GM12878 (cell line): Measurements from ENCODE around the gene PAN3. TPM values are rescaled to one million over a fixed set of nuclear protein-coding genes. Genes with fewer than 3 reads are reported as not detected.

Experiments
- ATAC-seq: fragments of 200-7000 bp; cut with Tn5 transposase; 3 replicates; pipeline ENCODE4 v1.9.1; 2020; ENCODE audit warnings: mild to moderate bottlenecking, moderate library complexity
- BruUV-seq: library from RNA; stranded (reverse); fragments of 400-500 nt; replicated peaks from 2 replicates; lab custom pipeline; 2021; lab: Mats Ljungman, UMichigan
- CTCF ChIA-PET: fragments of 300-600 bp; sonication (Branson Sonifier 250); formaldehyde crosslinking; extraction: SDS; loops from one replicate; lab custom pipeline; 2021; ENCODE audit warnings: inconsistent platforms; lab: Yijun Ruan, JAX
- POLR2A ChIA-PET: fragments of 350-600 bp; formaldehyde crosslinking; extraction: SDS; loops from one replicate; lab custom pipeline; 2021; ENCODE audit warnings: inconsistent platforms; lab: Charles Lee
- RAD21 ChIA-PET: fragments of 300-600 bp; sonication (Branson Sonifier 250); formaldehyde crosslinking; loops from one replicate; lab custom pipeline; 2023; ENCODE audit warnings: antibody characterized with exemption; ENCODE audit not compliant: unreplicated experiment; lab: Charles Lee
- SMC1A ChIA-PET: fragments of 300-600 bp; sonication (Branson Sonifier 250); formaldehyde crosslinking; loops from one replicate; lab custom pipeline; 2023; ENCODE audit not compliant: unreplicated experiment, uncharacterized antibody; lab: Charles Lee
- DNase-seq: peaks from one replicate; pipeline ENCODE4 v3.0.0-alpha.2; 2011; ENCODE audit warnings: low read depth, low spot score
- FAIRE-seq: peaks from 3 replicates; lab custom pipeline; 2011; peaks lifted over from hg19 to GRCh38; lab: Jason Lieb, UNC
- H2AFZ ChIP-seq: 2 replicates; pipeline ENCODE4 v1.6.0; 2011; ENCODE audit warnings: low read depth, low read length, control low read depth; ENCODE audit not compliant: control insufficient read depth
- H3K27ac ChIP-seq: 2 replicates; pipeline ENCODE4 v1.5.1; 2011; ENCODE audit warnings: control low read depth; ENCODE audit not compliant: control insufficient read depth, insufficient read depth
- H3K27me3 ChIP-seq, 2 experiments: replicated peaks in 1 of 2; 2 replicates each; pipeline versions ENCODE4 v1.6.0 to v1.6.1; 2011; ENCODE audit warnings: low read length in 1 of 2; ENCODE audit not compliant: control insufficient read depth in 2 of 2, insufficient read depth in 2 of 2
- H3K36me3 ChIP-seq, 2 experiments: 2 replicates each; pipeline ENCODE4 v1.5.1; 2011; ENCODE audit warnings: low read length in 1 of 2; ENCODE audit not compliant: control insufficient read depth in 2 of 2, insufficient read depth in 2 of 2
- H3K4me1 ChIP-seq: 2 replicates; pipeline ENCODE4 v1.6.1; 2011; ENCODE audit warnings: mild to moderate bottlenecking, low read length, moderate library complexity, mixed read lengths; ENCODE audit not compliant: control insufficient read depth, insufficient read depth
- H3K4me2 ChIP-seq: 2 replicates; pipeline ENCODE4 v1.6.0; 2011; ENCODE audit warnings: control low read depth; ENCODE audit not compliant: control insufficient read depth, insufficient read depth
- H3K4me3 ChIP-seq: fragments of 200-600 bp; sonication (generic); 2 replicates; pipeline ENCODE4 v1.5.1; 2016
- H3K79me2 ChIP-seq: 2 replicates; pipeline ENCODE4 v1.6.0; 2011; ENCODE audit warnings: low read length; ENCODE audit not compliant: control insufficient read depth, insufficient read depth
- H3K9ac ChIP-seq: 2 replicates; pipeline ENCODE4 v1.8.0; 2011; ENCODE audit warnings: low read length, control low read depth, mixed read lengths; ENCODE audit not compliant: control insufficient read depth, insufficient read depth
- H3K9me3 ChIP-seq: replicated peaks from 3 replicates; pipeline ENCODE4 v1.5.1; 2011; ENCODE audit warnings: mild to moderate bottlenecking, low read length; ENCODE audit not compliant: control insufficient read depth, insufficient read depth
- H4K20me1 ChIP-seq: 2 replicates; pipeline ENCODE4 v1.6.0; 2011; ENCODE audit not compliant: control insufficient read depth, insufficient read depth
- CREM ChIP-seq: IDR thresholded peaks from 2 replicates; pipeline ENCODE4 v1.6.1; 2014; ENCODE audit warnings: antibody characterized with exemption, low read depth
- EZH2 ChIP-seq: IDR thresholded peaks from 2 replicates; pipeline ENCODE4 v1.6.1; 2012; ENCODE audit warnings: low read depth, mild to moderate bottlenecking, control low read depth, inconsistent platforms, low read length, borderline replicate concordance; ENCODE audit not compliant: control insufficient read depth
- HDAC2 ChIP-seq: fragments of 200-600 bp; sonication (generic); IDR thresholded peaks from 2 replicates; pipeline ENCODE4 v1.6.1; 2017
- KLF5 ChIP-seq: fragments of 450-650 bp; IDR thresholded peaks from 2 replicates; pipeline ENCODE4 v1.6.1; 2014; ENCODE audit warnings: mild to moderate bottlenecking; ENCODE audit not compliant: partially characterized antibody
- MEF2B ChIP-seq: fragments of 450-650 bp; IDR thresholded peaks from 2 replicates; pipeline ENCODE4 v1.6.1; 2018; ENCODE audit warnings: mild to moderate bottlenecking, moderate library complexity; ENCODE audit not compliant: partially characterized antibody, poor library complexity, severe bottlenecking
- NFIC ChIP-seq: IDR thresholded peaks from 2 replicates; pipeline ENCODE4 v1.6.1; 2012; ENCODE audit warnings: low read depth, mild to moderate bottlenecking, inconsistent platforms, low read length, moderate library complexity
- NFYB ChIP-seq: IDR thresholded peaks from 2 replicates; pipeline ENCODE4 v1.6.1; 2011; ENCODE audit warnings: low read depth, mild to moderate bottlenecking, low read length, improper control_type of control experiment, moderate library complexity; ENCODE audit not compliant: insufficient read depth
- ZSCAN29 ChIP-seq: fragments of 450-650 bp; IDR thresholded peaks from 2 replicates; pipeline ENCODE4 v1.6.1; 2017; ENCODE audit warnings: mild to moderate bottlenecking, moderate library complexity
- WGBS: methylation state at CpG from one replicate; pipeline ENCODE4 v1.1.6; 2016; ENCODE audit warnings: low lambda C conversion rate; ENCODE audit not compliant: insufficient replicate concordance, insufficient coverage; ENCODE audit errors: missing lambda C conversion rate; 5-methylcytosine and 5-hydroxymethylcytosine counted together
- in situ Hi-C: fragments of 300-500 bp; cut with MboI; formaldehyde crosslinking; loops from 9 replicates; pipeline ENCODE4 v1.14.3; 2018; ENCODE audit warnings: mixed read lengths
- intact Hi-C: fragments of 100-400 bp; cut with micrococcal nuclease; formaldehyde crosslinking; loops from one replicate; pipeline ENCODE4 v1.14.2; 2022; ENCODE audit not compliant: unreplicated experiment
- polyA plus RNA-seq, 11 experiments: library from polyadenylated mRNA; depleted of rRNA in 4 of 11; unstranded in 6 of 11; stranded (reverse) in 5 of 11; fragments of >200 nt; fragmentation: Nextera tagmentation in 4 of 11; fragmentation: Illumina TruSeq in 1 of 11; extraction: Ambion mirVana in 4 of 11; extraction: Trizol in 1 of 11; gene quantifications; 1 replicate in 1 of 11; 2 replicates in 10 of 11; pipeline versions ENCODE4 v1.2.1 to v1.2.3, GENCODE V29; 2011 to 2016; ENCODE audit warnings: inconsistent platforms in 2 of 11, missing spikeins in 2 of 11, low read depth in 1 of 11
- total RNA-seq, 4 experiments: library from RNA; depleted of rRNA in 3 of 4; stranded (reverse); fragments of >200 nt in 3 of 4; fragmentation: Illumina TruSeq in 1 of 4; extraction: Trizol in 1 of 4; gene quantifications; 2 replicates each; pipeline versions ENCODE4 v1.2.1 to v1.2.3, GENCODE V29; 2013 to 2021
- TF ChIP-seq, protein P1 (sequence below): fragments of 450-650 bp; IDR thresholded peaks from 2 replicates; pipeline ENCODE4 v1.6.1; 2016; ENCODE audit warnings: mild to moderate bottlenecking
- TF ChIP-seq, protein P2 (sequence below): fragments of 450-650 bp; formaldehyde crosslinking; IDR thresholded peaks from 2 replicates; pipeline ENCODE4 v1.4.0; 2020; ENCODE audit warnings: mild to moderate bottlenecking, moderate library complexity

Gene PAN3
- total and polyA plus RNA-seq, 10 of the 15 experiments (the other 5 are each of a cell fraction or from before 2014, with no cell fraction given) = 13.0 to 33.3 (median 19.9) TPM

DNA sequence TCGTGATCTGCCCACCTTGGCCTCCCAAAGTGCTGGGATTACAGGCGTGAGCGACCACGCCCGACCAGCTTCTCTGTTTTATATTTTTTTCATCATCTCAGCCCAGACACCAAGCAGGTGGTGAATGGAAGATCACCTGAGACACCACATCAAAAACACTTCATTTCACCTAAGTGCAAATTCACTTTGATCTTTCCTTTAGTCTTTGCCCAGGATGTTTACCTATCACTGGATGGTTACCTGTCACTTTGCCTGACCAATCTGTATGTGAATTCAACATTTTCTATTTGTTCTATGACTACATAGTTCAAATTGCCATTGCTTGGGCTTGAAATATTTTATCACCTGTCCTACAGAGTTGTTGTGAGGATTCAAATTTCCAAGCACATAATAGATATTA, 65.7 kb downstream of the PAN3 start:
- no peak overlapping the region for H3K4me3 ChIP-seq
- no peaks in the 10 kb centered on the region for H3K79me2 ChIP-seq
- H3K9me3 ChIP-seq = no peaks in the 10 kb centered on the region
- CTCF ChIA-PET = no interaction called here
- FAIRE-seq (no peak), DNase-seq (no peak), ATAC-seq (no peak)
- SMC1A ChIA-PET = no interaction called here
- H3K4me2 ChIP-seq = no peak overlapping the region
- no peak overlapping the region for H3K27ac ChIP-seq
- RAD21 ChIA-PET = no interaction called here
- no peak overlapping the region for H3K9ac ChIP-seq
- no peaks in the 10 kb centered on the region; a peak in 1 of 4 replicates for H3K36me3 ChIP-seq
- TF ChIP-seq NFIC (no peak), KLF5 (no peak), MEF2B (no peak), EZH2 (no peak), HDAC2 (no peak), CREM (no peak), ZSCAN29 (no peak), NFYB (no peak)
- TF ChIP-seq, protein P1, sequence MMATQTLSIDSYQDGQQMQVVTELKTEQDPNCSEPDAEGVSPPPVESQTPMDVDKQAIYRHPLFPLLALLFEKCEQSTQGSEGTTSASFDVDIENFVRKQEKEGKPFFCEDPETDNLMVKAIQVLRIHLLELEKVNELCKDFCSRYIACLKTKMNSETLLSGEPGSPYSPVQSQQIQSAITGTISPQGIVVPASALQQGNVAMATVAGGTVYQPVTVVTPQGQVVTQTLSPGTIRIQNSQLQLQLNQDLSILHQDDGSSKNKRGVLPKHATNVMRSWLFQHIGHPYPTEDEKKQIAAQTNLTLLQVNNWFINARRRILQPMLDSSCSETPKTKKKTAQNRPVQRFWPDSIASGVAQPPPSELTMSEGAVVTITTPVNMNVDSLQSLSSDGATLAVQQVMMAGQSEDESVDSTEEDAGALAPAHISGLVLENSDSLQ = no peak
- TF ChIP-seq, protein P2, sequence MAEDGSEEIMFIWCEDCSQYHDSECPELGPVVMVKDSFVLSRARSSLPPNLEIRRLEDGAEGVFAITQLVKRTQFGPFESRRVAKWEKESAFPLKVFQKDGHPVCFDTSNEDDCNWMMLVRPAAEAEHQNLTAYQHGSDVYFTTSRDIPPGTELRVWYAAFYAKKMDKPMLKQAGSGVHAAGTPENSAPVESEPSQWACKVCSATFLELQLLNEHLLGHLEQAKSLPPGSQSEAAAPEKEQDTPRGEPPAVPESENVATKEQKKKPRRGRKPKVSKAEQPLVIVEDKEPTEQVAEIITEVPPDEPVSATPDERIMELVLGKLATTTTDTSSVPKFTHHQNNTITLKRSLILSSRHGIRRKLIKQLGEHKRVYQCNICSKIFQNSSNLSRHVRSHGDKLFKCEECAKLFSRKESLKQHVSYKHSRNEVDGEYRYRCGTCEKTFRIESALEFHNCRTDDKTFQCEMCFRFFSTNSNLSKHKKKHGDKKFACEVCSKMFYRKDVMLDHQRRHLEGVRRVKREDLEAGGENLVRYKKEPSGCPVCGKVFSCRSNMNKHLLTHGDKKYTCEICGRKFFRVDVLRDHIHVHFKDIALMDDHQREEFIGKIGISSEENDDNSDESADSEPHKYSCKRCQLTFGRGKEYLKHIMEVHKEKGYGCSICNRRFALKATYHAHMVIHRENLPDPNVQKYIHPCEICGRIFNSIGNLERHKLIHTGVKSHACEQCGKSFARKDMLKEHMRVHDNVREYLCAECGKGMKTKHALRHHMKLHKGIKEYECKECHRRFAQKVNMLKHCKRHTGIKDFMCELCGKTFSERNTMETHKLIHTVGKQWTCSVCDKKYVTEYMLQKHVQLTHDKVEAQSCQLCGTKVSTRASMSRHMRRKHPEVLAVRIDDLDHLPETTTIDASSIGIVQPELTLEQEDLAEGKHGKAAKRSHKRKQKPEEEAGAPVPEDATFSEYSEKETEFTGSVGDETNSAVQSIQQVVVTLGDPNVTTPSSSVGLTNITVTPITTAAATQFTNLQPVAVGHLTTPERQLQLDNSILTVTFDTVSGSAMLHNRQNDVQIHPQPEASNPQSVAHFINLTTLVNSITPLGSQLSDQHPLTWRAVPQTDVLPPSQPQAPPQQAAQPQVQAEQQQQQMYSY (CRISPR knock-in tag) = no peak
- POLR2A ChIA-PET = no interaction called here
- BruUV-seq = no TSS peak
- no peaks in the 10 kb centered on the region for H4K20me1 ChIP-seq
- 92% methylated on average over 5 of the region's 5 CpGs for whole genome bisulfite sequencing
- intact Hi-C loops = no loop called here
- H3K4me1 ChIP-seq = peaks cover 5% of the 10 kb centered on the region; the same call in 1 of the 2 replicates
- in situ Hi-C loops = no loop called here
- H3K27me3 ChIP-seq = no peaks in the 10 kb centered on the region
- no peak overlapping the region for H2AFZ ChIP-seq
